HG03432 (cell line): ENCODE measurements around the gene SRP9.
"Not testable (repeated sequence)": the region's sequence is repeated elsewhere in the genome, so short reads cannot be mapped to it uniquely, and the experiment has no call there.

Experiments
- ATAC-seq: cut with Tn5 transposase; IDR thresholded peaks from one replicate; pipeline ENCODE4 v1.9.1; 2021; ENCODE audit warnings: mild to moderate bottlenecking, moderate library complexity; ENCODE audit not compliant: unreplicated experiment

Gene SRP9

GRCh38 chr1:225755671-225756319 lies 21.8 kb upstream of the SRP9 start:
- no peak for ATAC-seq

- ATAC-seq, result no peak
These were observed 19.5 kb upstream of the SRP9 start for GRCh38 chr1:225757927-225758656.

- not testable (repeated sequence) for ATAC-seq
These were observed 17.7 kb upstream of the SRP9 start for GRCh38 chr1:225759972-225760371.

GRCh38 chr1:225760531-225760930 lies 17.1 kb upstream of the SRP9 start:
- no peak for ATAC-seq

GRCh38 chr1:225761395-225761794 lies 16.2 kb upstream of the SRP9 start:
- not testable (repeated sequence) for ATAC-seq

- ATAC-seq, result no peak
These were observed 15.6 kb upstream of the SRP9 start for GRCh38 chr1:225762002-225762441.

- ATAC-seq, result no peak
These were observed 15.2 kb upstream of the SRP9 start for GRCh38 chr1:225762444-225762843.

GRCh38 chr1:225763716-225764548 lies 13.7 kb upstream of the SRP9 start:
- no peak for ATAC-seq

- no peak for ATAC-seq
These were observed 11.5 kb upstream of the SRP9 start for GRCh38 chr1:225765982-225766674.

- no peak for ATAC-seq
These were observed 10.5 kb upstream of the SRP9 start for GRCh38 chr1:225766967-225767633.

GRCh38 chr1:225767634-225768540 lies 9.7 kb upstream of the SRP9 start:
- ATAC-seq, result no peak

- ATAC-seq, result no peak
These were observed 8.8 kb upstream of the SRP9 start for GRCh38 chr1:225768662-225769426.

GRCh38 chr1:225769687-225770086 lies 7.9 kb upstream of the SRP9 start:
- no peak for ATAC-seq

- ATAC-seq, result no peak
These were observed 6.9 kb upstream of the SRP9 start for GRCh38 chr1:225770561-225771248.

GRCh38 chr1:225771661-225772322 lies 5.8 kb upstream of the SRP9 start:
- peak; percentile 13 for ATAC-seq

GRCh38 chr1:225772323-225772768 lies 5.3 kb upstream of the SRP9 start:
- ATAC-seq, result peak; percentile 58

GRCh38 chr1:225772848-225773247 lies 4.8 kb upstream of the SRP9 start:
- no peak for ATAC-seq
